H1 (cell line): ENCODE measurements around the gene TMCC3. TPM values are rescaled to one million over a fixed set of nuclear protein-coding genes. Genes with fewer than 3 reads are reported as not detected.

Source experiments
- BRCA1 ChIP-seq: IDR thresholded peaks from 2 replicates; pipeline ENCODE4 v1.6.1; 2012; ENCODE audit warnings: low read depth, low read length, improper control_type of control experiment
- CBX8 ChIP-seq: fragments of 300-800, 300-1000 bp; sonication (generic); IDR thresholded peaks from 2 replicates; pipeline ENCODE4 v1.7.1; 2016; ENCODE audit warnings: low read depth, low read length, borderline replicate concordance
- CHD2 ChIP-seq: IDR thresholded peaks from 2 replicates; pipeline ENCODE4 v1.6.1; 2012; ENCODE audit warnings: low read length, improper control_type of control experiment
- CHD7 ChIP-seq: fragments of 300-600 bp; sonication (generic); IDR thresholded peaks from 2 replicates; pipeline ENCODE4 v1.7.1; 2012; ENCODE audit warnings: low read length, moderate library complexity, mild to moderate bottlenecking, inconsistent platforms; ENCODE audit not compliant: insufficient replicate concordance
- E2F6 ChIP-seq: IDR thresholded peaks from 2 replicates; pipeline ENCODE4 v1.6.1; 2012; ENCODE audit warnings: inconsistent platforms
- GTF2F1 ChIP-seq: IDR thresholded peaks from 2 replicates; pipeline ENCODE4 v1.6.1; 2012; ENCODE audit warnings: low read depth, low read length, improper control_type of control experiment, borderline replicate concordance
- PHF8 ChIP-seq: fragments of 200-600 bp; sonication (generic); conservative IDR thresholded peaks from 2 replicates; pipeline ENCODE4 v1.7.1; 2012; ENCODE audit warnings: low read depth, mild to moderate bottlenecking, inconsistent platforms, low read length, moderate library complexity
- RAD21 ChIP-seq, 2 experiments: IDR thresholded peaks in 1 of 2; conservative IDR thresholded peaks in 1 of 2; 2 replicates each; pipeline ENCODE4 v1.6.1; 2011; ENCODE audit warnings: low read depth in 2 of 2, low read length in 2 of 2, improper control_type of control experiment in 1 of 2, inconsistent platforms in 1 of 2, mild to moderate bottlenecking in 1 of 2, moderate library complexity in 1 of 2
- RBBP5 ChIP-seq: IDR thresholded peaks from 2 replicates; pipeline ENCODE4 v1.7.1; 2012; ENCODE audit warnings: low read depth, mild to moderate bottlenecking, inconsistent platforms, low read length, moderate library complexity, borderline replicate concordance
- TAF7 ChIP-seq: optimal IDR thresholded peaks from 2 replicates; pipeline ENCODE3; 2011; ENCODE audit warnings: low read depth, mild to moderate bottlenecking, inconsistent platforms, low read length, moderate library complexity, borderline replicate concordance
- polyA plus RNA-seq, 7 experiments: library from polyadenylated mRNA; depleted of rRNA in 3 of 7; stranded (reverse) in 5 of 7; unstranded in 2 of 7; fragments of >200 nt in 5 of 7; fragments of 200-250 nt in 2 of 7; gene quantifications; 1 replicate in 5 of 7; 2 replicates in 1 of 7; 4 replicates in 1 of 7; pipeline versions ENCODE4 v1.2.1 to v1.2.3, GENCODE V29; 2011 to 2013; ENCODE audit warnings: missing spikeins in 2 of 7, mixed read lengths in 2 of 7
- total RNA-seq: library from RNA; stranded (reverse); fragmentation: NEBNext Ultra II Directional; extraction: Animal tissue kit (Norgen Biotek cat#: 25700); gene quantifications from 2 replicates; pipeline ENCODE4 v1.2.1, GENCODE V29; 2021

The TMCC3 gene
- total and polyA plus RNA-seq, 2 of the 8 experiments (the other 6 are each of a cell fraction or from before 2014, with no cell fraction given): 1.7 to 4.1 TPM

GRCh38 chr12:94620621-94621020, 29.7 kb downstream of the TMCC3 start (continued):
- TF ChIP-seq CHD7 (no peak), CBX8 (no peak), BRCA1 (no peak), RAD21 (IDR thresholded peaks at IDR 0.05 in 1 of 2, conservative IDR thresholded peaks at IDR 0.05 in 1 of 2; ENCODE audit: low read depth in 2 of 2, low read length in 2 of 2) (no peak), PHF8 (no peak), RBBP5 (no peak), E2F6 (no peak), TAF7 (no peak), CHD2 (no peak), GTF2F1 (no peak)
